Smooth muscle cell of the brain vasculature (primary cell): Measurements from ENCODE around the gene MDFIC.

Source experiments
- DNase-seq: peaks from one replicate; pipeline ENCODE4 v3.0.0-alpha.2; 2012; ENCODE audit warnings: low read depth, low spot score

The MDFIC gene

GRCh38 chr7:114953724-114954123, 31.8 kb downstream of the MDFIC start:
- no peak for DNase-seq

- no peak for DNase-seq
These were observed 34.8 kb downstream of the MDFIC start for GRCh38 chr7:114956702-114957101.

GRCh38 chr7:114957444-114957843, 35.5 kb downstream of the MDFIC start:
- DNase-seq = no peak

GRCh38 chr7:114959931-114960330, 38.0 kb downstream of the MDFIC start:
- DNase-seq = peak; percentile 54

DNA sequence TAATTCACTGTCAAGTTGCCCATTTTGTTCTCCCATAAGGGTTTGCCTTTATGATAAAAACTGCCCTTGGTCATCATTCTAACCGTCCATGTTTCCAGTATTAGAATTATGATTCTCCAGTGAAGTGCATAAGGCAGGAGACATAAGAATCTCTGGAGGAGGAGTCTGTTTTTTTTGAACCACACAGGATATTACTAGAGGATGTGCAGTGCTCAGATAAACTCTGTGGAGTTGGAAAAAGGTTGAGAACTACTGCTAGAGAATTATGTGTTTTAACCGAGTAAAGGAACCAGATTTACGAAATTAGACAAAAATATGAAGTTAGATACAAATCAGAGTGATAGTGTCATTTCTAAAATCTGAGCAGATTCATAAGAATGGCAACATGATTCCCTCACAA, 40.5 kb downstream of the MDFIC start:
- DNase-seq = no peak

DNA sequence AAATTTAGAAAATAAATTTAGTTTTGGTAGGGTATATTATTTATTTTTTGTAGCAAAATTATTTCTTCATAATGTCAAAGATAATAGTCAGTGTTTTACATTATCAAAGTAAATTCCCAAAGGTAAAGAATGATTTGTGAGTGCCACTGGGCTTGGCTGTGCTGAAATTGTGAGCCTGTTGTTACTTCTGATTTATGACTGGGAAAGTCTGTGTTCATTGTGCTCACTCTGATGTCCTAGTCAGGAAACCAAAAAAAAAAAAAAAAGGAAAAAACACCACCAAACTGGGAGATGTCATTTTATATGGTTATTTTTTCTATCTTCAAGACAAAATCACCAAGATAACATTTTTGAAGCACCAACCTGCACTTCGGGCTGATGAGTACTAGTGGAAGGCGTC, 44.3 kb downstream of the MDFIC start:
- DNase-seq = no peak

GRCh38 chr7:114969096-114969495, 47.2 kb downstream of the MDFIC start:
- no peak for DNase-seq

DNA sequence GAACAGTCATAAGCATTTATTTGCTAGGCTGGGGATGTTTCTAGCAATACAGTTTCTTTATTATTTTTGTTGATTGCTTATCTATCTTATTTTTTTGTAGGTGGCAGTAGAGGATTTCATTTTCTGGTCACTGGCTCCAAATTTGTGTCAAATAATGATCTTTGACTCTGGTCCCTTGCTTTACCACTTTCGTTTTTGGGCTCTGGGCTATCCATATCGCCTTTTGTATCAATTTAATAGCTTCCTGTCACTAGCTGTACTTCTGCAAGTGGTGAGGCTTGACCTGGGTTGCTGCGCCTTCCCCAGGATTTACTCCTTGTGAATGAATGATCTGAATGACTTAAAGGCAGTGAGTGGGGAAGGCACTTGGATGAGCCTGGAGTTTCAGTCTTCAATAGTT, 48.4 kb downstream of the MDFIC start:
- DNase-seq = no peak

- no peak for DNase-seq
These were observed 48.8 kb downstream of the MDFIC start for GRCh38 chr7:114970732-114971131.

DNA sequence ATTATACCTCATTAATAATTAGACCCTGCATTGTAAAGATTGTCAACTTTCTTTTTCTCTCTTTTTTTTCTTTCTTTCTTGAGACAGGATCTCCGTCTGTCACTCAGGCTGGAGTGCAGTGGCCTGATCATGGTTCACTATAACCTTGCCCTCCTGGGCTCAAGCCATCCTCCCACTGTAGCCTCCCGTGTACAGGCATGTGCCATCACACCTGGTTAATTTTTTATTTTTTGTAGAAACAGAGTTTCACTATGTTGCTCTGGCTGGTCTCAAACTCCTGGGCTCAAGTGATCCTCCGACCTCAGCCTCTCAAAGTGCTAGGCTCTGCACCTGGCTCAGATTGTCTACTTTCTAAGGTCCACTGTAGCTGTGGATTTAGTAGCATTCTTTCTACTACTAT, 50.7 kb downstream of the MDFIC start:
- DNase-seq = no peak

- peak; percentile 23 for DNase-seq
These were observed 51.3 kb downstream of the MDFIC start for GRCh38 chr7:114973147-114973546.

GRCh38 chr7:114975401-114975800, 53.5 kb downstream of the MDFIC start:
- no peak for DNase-seq

- DNase-seq = no peak
These were observed 54.8 kb downstream of the MDFIC start for GRCh38 chr7:114976666-114977065.

- no peak for DNase-seq
These were observed 55.4 kb downstream of the MDFIC start for GRCh38 chr7:114977277-114977676.

DNA sequence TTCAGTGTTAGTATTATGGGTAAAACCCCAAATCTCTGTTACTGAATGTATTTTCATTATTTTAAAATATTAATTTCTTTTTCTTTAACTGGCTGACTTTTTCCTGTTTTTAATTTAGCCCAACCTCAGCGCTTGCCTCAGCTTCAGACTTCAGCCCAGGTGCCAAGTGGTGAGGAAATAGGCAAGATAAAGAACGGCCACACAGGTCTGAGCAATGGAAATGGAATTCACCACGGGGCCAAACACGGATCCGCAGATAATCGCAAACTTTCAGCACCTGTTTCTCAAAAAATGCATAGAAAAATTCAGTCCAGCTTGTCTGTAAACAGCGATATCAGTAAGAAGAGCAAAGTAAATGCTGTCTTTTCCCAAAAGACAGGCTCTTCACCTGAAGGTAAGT, 57.5 kb downstream of the MDFIC start:
- DNase-seq = no peak

DNA sequence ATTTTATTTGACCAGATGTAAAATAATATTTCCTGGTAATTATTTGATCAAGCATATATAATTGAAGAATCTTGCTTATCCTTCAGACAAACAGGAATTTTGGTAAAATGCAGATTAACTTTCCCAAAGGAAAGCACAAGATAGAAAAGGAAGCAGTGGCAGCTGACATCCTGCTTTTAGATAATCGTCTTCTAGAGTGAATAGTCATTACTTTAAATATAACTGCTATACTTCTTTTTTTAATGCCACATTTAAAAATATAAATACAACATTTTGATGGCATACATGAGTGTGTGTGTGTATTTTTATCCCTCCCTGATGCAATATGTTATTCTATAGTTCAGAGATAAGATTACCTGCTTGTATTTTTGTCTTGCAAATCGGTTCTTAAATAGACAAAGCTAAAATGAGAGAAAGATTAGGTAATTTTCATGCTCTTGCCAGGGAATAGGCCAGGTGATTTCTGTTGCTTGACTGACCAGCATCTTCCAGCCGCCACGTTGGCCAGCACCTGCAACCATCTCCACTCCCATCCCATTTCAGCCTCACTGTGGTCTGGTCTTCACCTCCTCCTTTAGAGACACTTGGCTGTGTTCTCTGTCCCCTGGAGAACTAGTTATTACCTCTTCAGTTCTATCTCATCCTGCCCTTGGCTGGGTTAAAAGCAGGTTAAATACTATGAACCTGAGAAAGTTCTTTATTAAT, 58.1 kb downstream of the MDFIC start:
- no peak for DNase-seq

DNA sequence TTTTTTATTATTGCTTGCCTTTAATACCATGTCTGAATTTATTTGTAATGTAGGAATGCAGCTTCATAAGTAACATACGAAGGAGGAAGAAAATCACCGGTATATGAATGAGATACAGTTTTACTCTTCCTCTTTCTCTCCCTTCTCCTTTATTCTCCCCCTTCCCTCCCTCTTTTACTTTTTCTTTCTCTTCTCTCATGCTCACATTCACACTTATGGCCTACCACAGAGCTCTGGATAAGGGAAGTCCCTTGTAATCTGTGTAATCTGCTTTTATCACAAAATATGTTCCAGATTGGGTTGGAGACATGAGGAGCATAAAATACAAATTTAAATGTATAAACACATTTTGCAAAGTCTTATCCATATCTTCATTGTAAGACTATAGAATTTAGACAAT, 59.4 kb downstream of the MDFIC start:
- DNase-seq = no peak

GRCh38 chr7:114985116-114985715, 63.3 kb downstream of the MDFIC start:
- no peak for DNase-seq

- no peak for DNase-seq
These were observed 64.6 kb downstream of the MDFIC start for GRCh38 chr7:114986190-114987180.

- no peak for DNase-seq
These were observed 66.1 kb downstream of the MDFIC start for GRCh38 chr7:114988026-114988425.

GRCh38 chr7:114988755-114989375, 67.0 kb downstream of the MDFIC start:
- DNase-seq = peak; percentile 31

DNA sequence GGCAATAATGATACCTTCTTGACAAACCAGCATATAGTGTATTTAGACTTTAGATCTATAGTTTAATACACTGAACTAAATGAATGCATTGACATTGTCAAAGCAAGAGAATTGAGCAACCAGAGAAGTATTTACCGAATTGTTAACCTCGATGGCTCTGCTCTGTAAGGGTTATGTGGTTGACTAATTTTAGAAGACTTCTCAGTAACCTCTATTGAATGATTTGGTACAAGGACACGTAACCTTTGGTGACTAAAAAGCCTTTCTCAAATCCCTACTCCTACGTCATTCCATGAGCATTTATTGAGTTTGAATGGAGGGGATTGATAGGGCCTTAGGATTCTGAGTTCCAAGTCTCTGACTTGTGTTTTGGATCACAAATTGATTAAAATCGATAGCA, 67.6 kb downstream of the MDFIC start:
- no peak for DNase-seq
